Stimulated activated CD8-positive, alpha-beta memory T cell treated with anti-CD3 and anti-CD28 coated beads, Interleukin-15, amount 100 ng/mL, for 4 hours (primary cell): ENCODE data around the gene GTF2A1.
A peak's percentile ranks its signal among the peaks of the same experiment; 100 is the strongest.

Source experiments
- DNase-seq, 2 donors: peaks; one replicate each; pipeline ENCODE4 v3.0.0-alpha.2; 2020; ENCODE audit warnings: low read depth in 2 of 2

The GTF2A1 gene

DNA sequence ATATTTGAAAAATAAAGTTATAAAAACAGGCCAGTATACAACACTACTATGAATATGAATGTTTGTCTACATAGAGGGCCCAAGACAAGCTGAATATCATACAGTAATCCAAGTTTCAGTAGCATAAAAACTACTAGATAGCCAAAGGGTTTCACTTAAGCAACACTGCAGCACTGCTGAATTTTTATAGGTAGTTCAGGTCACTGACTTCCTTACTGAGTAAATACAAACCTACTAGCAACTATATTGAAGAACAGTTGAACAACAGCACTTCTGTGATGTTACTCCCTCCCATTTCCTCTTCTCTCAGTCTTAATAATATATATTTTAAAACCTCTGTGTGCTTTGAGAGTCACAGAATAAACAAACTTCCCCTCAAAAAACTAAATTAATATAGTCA lies 42.7 kb downstream of the GTF2A1 start:
- no peak for DNase-seq

DNA sequence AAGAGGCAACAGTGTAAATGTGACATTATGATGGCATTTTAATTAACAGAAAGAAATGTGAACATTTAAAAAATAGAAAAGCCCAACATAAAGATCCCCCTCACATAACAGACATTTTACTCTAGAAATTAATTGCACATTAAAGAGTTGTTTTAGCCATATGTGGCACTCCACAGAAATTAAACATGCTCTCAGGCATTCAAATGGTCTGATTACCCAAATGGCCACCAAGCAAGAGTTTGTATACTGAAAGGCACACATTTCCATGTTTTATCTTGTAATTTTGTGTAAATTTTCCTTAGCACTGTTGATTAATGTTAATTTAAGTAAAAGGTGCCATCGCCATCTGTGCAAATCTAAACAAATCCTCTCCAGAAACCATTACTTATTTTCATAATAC lies 43.5 kb downstream of the GTF2A1 start:
- no peak for DNase-seq

DNA sequence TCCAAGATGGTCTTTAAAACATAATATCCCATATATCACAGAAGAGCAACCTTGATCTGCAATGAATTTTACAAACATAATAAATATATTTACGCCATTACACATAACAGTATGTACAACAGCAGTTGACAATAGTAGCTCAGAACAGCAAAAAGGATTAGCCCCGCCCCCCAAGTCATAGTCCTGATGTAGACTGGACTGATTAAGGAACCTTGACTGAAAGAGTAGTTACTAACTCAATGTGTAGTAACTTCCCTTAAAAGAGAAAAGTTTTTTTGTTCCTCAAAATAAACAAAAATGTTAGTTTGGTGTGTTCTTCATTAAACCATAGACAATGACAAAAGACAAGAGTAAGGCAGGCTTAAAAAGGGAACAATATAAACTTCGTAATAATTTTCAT lies 44.5 kb downstream of the GTF2A1 start:
- no peak for DNase-seq

DNA sequence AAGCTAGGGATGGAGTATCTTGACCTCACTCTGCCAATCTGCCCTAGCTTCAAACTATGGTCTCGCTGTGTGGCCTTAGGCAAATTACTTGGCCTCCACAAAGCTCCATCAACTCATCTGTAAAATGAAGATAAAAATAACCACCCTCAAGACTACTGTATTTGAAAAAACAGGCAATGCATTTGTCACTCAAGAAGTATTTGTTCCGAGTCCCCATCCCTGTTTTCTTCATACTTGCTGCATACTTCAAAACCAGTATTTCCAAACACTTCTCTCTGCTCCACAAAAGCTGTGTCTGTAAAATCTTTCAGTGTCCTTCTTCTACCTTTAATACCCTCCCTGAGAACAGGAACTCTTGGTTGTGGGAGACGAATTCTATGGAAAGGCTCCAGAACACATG lies 47.9 kb downstream of the GTF2A1 start:
- DNase-seq: no peak

DNA sequence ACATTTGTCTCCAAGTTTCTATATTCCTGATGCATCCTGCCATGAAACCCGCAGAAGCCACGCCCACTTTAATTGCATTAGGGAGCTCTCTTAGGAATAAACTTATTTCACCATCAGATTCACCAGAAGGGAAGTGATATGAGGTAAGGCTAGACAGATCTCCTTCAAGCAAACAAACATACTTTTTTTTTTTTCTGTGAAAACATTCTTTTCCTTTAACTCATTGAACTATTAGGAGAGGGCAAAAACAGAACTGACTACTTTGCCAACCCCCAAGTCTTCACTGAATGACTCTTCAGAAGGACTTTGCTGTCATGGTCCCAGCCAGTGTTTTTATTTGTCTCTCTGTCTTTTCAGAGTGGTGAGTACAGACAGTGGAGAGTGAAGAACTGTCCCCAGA lies 48.4 kb downstream of the GTF2A1 start:
- DNase-seq: no peak

DNA sequence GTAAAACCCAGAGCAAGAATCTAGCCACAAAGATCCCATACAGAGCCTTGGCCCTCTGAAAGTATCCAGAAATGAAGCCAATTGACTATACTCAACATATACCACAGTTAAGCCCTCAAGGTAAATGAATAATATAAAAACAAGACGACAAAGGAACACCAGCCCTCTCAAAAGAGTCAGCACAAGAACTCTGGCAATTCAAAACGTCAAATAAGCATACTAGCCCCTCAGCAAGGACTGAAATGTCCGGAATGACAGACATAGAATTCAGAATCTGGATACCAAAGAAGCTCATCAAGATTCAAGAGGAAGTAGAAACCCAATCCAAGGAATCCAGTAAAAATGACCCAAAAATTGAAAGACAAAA lies 49.9 kb downstream of the GTF2A1 start:
- no peak for DNase-seq

DNA sequence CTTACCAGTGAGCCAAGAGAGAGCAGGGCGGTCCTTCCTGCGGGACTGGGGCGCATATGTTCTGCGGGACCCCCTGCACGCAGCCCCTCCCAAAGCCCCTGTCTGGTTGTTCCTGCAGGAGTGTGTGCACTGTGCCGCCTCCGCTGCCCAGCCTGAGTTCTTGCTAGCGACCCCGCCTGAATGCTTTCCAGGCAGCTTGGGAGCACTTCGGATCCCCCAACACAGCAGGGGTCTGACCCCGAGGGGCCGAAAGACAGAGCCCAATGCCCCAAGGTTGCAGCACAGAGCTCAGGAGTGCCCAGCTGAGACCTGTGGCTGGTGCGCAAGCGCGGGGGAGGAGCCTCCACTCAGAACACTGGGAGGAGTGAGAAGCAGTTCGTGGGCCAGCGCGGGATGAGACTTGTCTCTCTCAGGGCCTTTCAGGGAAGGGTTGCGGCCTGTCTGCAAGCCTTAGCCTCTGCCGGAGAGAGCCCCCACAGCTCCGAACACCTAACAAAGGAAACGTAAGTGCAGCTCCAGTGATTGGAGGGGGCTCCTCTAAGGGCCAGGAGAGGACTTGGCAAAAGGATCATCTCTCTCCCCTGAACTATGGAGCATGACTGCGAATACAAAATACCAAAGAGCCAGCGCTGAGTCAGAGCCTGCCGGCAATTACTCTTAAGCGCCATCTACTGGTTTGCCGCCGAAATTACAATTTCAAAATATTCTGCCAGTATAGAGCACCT lies 50.5 kb downstream of the GTF2A1 start:
- DNase-seq: peak; percentile 75 to 82

DNA sequence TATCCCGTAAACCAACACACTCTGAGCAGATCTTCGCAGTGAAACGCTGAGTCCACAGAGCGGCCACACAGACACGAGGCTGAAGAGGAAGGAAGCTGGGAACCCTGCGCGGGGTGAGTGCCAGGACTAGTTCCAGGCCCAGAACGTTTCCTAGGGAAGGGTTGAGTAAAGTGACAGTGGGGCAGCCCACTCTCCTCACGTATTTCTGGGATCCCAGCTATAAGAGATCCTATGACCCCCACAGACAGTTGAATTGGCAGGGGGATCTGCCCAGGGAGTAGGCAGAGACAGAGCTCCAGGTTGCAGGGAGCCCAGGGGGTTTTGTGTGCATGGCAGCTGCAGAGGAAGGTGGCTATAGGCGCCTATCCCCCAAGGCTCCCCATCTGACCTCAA lies 51.1 kb downstream of the GTF2A1 start:
- DNase-seq: no peak

DNA sequence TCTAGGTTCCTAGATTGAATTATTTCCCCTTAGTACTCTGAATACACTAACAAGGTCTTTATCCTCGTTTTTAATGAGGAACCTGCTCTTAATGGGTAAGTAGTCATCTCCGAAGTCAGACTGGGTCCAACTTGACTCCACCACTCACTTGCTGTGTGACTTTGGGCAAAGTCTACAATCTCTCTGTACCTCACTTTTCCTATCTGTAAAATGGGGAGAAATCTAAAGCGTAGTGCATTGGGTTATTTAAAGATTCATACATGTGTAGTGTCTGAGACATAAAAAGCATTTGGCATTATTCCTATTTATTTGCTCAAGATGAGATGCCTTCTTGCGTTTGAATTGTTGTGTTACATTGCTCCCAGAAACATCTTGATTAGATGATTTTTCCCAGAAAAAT lies 51.5 kb downstream of the GTF2A1 start:
- no peak for DNase-seq

DNA sequence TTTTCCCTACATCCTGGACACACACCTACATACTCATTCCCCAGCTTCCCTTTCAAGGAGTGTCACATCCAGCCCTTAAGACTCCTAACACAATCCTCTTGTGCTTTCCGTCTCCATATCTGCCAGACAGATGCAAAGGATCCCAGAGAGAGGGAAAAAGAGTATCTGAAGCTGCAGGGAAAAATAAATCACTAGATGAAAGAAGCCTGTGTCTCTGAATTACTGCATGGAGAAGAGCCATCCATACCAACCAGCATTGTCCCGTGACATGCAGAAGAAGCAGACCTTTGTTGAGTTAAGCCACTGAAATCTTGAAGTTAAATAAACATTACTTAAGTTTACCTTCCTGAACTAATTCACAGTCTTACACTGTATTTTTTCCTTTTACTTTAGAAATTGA lies 54.6 kb downstream of the GTF2A1 start:
- DNase-seq: no peak

DNA sequence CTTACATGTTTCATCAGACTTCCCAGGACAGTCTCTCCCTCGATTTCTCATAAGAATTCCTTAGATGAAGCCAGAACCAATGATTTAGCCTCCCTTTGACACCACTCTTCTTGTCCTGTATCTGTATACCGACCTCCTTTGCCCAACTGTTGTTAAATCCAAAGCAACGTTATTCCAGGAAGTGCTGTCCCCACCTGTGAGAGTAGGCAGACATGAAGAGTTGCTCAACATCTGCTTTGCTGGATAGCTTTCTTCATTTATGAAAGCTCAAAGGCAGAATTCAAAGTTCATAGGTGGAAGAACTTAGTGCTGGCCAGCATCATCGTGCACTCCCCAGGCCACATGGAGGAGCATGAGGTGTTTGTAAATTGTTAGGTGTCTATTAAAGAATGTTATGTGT lies 55.6 kb downstream of the GTF2A1 start:
- DNase-seq: no peak

DNA sequence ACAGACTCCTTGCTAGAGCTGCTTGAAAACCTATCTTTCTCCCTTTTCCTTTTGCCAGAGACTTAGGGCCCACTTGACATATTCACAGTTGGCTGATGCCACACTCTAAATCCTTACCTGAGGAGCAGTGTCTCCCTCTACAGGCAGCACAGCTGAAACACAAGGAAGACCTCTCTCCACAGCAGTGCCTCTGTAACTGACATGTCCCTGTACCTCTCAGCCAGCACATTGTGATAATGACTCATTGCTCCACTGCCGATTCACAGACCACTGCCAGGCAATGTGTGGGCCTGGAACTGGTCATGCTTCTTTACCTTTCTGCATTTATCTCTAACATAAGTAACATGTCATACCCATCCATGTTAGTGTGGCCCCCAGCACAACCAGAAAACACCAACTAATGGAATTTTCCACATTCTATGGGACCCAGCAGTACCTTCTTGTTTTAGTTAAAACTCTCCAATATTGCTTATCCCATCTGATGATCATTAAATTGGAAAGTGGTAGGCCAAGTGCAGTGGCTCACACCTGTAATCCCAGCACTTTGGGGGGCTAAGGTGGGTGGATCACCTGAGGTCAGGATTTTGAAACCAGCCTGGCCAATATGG lies 56.5 kb downstream of the GTF2A1 start:
- DNase-seq: peak in 1 of 2 donors; percentile 15

DNA sequence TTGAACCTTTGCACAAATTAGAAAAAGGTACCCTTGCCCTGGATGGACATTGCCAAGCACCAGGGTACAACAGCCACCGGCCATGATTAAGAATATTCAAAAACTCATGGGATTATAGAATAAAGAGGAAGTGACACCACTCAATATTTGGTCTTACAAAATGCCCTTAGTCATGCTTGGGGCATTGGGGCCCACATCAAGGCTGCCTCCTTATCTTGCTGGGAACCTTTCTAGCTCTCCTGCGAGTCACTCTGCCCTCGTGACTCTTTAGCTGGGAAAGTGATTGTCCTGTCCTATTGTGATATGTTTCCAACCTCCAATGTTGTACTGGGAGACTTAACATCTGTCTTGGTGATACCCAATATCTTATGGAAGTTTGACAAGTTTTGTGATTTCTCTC lies 57.8 kb downstream of the GTF2A1 start:
- no peak for DNase-seq

DNA sequence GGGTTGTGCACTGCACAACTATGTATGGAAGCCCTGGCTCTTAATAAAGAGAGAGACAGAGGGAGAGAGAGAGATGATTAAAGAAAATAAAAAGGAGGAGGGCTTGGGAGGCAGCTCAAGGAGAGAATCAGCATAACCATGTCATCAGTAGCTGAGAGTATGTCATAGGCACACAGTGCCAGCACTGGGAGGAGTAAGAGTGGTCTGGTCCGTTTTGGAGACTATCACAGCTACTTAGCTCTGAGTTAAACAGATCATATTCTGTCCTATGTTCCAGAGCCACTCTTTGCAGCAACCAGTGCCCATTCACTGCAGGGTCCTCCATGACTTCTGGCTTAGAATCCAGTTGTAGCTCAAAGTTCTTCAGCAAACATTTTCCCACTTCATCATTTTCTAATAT lies 59.0 kb downstream of the GTF2A1 start:
- no peak for DNase-seq

DNA sequence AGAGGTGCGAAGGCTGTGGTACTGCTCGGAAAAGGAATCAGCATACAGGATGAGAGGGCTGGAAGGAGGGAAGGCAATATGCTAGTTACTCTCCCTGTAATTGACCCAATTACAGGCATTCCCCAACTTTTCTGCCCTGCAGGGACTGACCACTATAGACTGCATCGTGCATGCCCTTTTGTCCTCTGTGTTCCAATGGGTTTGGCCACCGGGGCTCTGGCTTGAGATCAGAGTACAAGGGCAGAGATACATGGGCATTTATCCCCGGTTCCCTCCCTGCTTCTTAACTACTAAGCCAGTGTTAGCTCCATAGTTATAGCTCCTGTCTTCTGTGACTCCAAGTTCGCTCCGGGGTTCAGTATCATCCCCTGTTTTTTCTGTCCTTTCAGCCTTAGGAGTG lies 59.7 kb downstream of the GTF2A1 start:
- DNase-seq: no peak

DNA sequence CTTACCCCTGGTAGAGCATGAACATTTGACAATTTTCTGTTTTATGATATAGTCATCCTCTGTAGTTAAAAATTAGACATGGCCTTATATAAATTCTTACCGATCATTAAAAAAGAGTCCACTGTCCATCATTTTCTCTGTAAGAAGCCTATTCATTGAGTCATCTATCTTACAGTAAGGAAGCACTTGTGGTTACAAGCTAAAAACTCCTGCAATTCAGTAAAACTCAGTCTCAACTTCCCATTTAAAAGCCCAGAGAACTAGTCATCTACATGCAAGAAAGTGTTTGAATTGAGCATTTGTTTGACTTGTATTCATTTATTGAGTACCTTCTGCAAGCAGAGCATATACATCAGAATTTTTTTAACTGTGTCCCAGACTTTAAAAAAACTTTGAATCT lies 63.3 kb downstream of the GTF2A1 start:
- DNase-seq: no peak

DNA sequence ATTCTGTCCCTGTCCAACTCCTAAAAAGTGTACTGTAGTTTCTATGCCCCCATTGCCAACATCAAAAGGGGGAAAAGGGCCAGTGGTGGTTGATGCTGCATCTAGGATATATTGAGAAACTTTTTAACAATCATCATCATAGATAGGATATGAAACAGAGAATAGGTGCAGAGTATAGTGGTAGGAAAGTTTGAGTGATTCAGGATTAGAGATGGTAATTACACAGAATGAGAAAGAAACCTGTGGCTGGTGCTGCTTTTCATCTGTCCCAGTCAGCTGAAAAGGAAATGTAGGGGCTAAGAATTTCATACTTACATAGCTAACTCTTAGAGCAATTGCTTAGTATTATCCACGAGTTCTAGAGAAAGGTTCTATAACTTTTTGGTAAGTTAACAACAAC lies 67.6 kb downstream of the GTF2A1 start:
- no peak for DNase-seq

DNA sequence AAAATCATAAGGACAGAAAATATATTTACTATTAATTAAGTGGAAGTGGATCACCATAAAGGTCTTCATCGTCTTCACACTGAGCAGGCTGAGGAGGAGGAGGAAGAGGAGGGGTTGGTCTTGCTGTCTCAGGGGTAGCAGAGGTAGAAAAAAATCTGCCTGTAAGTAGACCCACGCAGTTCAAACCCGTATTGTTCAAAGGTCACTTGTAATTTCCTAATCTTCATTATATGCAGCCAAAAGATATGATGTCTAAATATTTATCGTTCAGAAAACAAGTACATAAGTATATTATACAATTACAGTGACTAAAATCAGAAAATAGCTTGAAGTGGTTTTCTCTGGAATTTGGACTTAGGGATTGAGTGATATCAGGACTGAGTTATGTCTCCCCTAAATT lies 72.1 kb downstream of the GTF2A1 start:
- DNase-seq: no peak

DNA sequence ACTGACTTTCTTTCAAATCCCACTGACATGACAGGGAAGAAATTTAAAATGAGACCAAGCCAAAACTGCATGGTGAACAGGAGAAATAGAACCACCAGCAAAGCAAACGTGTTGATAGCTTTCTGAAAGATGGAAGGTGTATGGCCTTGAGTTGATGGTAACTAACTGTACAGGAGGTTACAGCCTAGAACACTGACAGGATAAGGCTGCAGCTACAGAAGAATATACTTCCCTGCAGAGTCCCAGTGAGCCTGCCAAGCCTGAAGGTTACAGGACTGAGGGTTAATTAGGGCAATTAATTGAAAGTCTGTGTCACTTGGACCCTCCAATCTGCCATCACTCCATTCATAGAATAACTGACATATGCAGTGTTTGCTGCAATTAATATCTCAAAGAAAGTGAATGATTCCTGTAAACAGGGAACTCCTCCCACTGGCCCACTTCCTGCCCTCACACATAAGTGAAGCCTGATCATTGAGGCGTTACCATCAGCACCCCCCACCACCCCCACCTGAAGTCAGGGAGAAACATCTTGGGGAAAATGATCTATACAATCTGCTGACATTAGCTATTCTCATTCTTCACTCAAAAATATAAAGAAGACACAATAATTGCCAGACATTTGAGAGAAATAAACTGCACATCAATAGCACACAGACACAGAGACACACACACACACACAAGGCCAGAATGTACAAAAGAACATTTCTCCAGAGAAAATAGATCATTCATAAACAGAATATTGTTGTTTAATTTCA lies 73.4 kb downstream of the GTF2A1 start:
- no peak for DNase-seq

DNA sequence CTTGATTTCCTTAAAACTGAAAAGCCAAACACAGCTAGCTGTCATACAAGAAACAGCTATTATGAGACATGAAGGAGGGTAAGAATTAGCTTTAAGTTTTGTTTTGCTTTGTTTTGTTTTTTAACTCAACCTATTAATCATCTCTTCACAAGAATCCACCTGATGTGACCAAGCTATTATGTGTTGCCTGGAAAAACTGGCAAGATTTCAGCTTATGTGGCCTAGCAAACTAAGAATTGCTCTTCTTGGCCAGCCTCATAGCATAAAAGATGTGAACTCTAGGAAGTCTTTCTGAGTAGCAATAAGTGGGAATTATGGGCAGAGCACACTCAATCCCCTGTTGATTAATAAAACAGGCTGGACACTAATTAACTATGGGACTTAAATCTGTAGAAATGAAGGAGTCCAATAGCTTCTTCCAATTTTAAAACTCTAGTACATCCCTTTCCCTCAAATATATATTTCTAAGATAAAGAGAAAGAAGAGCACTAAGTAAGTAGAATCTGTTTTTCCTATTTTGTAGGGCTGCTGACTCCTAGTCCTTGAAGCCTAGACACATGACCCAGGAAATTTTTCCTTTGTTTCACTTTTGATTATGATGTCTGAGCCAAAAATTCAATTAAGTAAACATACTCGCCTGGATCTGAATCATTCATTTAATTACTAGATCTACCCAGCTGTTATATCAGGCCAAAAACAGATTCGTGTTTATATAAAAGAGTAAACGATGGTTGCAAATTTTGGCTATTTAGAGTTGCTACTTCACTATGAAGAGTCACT lies 75.7 kb downstream of the GTF2A1 start:
- DNase-seq: no peak

DNA sequence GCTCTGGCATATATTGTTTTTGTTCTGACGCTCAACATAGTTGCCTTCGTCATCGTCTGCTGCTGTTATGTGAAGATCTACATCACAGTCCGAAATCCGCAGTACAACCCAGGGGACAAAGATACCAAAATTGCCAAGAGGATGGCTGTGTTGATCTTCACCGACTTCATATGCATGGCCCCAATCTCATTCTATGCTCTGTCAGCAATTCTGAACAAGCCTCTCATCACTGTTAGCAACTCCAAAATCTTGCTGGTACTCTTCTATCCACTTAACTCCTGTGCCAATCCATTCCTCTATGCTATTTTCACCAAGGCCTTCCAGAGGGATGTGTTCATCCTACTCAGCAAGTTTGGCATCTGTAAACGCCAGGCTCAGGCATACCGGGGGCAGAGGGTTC lies 77.0 kb downstream of the GTF2A1 start:
- no peak for DNase-seq

DNA sequence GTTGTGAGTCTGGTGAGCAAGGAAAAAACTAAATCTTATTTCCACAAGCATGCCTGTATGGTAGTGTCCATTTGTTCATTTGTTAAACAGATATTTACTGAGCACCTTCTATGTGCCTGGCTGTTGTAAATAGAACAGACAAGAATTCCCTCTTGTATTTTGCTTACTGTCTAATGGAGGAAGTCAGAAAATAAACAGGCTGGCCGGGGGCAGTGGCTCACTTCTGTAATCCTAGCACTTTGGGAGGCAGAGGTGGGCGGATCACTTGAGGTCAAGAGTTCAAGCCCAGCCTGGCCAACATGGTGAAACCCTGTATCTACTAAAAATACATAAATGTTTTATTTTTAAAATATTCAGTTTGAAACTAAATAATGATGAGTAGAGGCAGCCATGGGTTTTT lies 79.3 kb downstream of the GTF2A1 start:
- no peak for DNase-seq

DNA sequence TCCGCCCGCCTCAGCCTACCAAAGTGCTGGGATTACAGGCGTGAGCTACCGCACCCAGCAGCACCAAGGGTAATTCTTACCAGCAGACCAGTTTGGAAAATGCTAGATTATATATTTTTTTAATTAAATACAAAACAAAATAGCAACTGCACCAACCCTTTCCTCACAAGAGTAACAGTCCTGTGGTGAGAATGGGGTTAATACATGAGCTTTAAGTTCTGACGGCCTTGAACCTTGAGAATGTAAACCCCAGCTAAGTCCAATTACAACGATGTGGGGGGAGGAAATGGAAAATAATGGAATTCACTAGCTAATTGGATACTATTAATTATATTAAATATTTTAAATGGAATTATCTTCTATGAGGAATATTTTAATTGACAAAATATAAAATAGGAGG lies 82.3 kb downstream of the GTF2A1 start:
- DNase-seq: no peak
